ENCODE results near the gene PDE11A.
"Not testable (repeated sequence)": the region's sequence is repeated elsewhere in the genome, so short reads cannot be mapped to it uniquely, and the experiment has no call there.

Gene PDE11A

DNA sequence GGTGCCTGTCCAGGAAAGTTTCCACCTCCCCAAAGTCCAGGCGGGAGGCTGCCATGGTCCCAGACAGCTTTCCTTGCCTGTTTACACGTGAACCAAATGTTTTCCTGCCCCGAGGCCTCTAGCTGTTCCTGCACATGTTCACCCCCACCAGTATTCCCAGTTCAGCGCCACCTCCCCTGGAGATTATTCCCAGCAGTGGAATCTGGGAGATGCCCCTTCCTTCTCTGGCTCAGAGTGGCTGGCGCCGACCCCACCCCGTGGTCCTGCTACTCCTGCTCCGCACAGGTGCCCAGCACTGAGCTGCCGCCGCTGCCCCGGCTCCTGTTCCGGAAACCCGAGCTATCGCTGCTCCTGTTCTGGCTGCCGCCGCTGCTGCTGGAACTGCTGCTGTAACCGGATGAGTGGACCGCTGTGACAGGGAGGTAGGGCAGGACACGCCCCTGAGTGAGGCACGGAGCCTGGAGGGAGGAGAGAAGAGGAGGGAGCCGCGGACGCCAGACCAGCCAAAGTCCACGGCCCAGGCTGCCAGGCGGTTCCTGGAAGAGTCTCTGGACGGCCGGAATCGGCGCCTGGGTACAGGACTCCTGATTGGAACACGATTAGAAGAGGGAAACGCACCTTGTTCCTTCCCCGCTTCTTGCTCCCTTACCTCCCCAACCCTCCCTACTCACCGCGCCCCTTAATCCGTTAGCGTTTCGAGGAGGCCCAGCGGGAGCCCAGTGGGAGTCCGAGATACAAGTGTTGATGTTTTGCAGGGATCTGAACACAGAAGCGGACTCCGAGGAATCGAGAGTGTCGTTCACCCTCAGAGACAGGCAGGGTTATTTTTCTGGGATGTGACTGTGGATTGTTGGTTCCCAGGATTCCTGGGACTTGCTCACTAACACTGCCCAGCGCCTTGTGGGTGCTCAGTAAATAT is at the start of gene PDE11A:
Gene PDE11A (minus strand): TSS at position 395 of the 919 bp plus-strand sequence. CDS start 340 bp downstream, at position 55.
- DNase-seq (ENCODE audit: low read depth in 3 of 3), result no peak

DNA sequence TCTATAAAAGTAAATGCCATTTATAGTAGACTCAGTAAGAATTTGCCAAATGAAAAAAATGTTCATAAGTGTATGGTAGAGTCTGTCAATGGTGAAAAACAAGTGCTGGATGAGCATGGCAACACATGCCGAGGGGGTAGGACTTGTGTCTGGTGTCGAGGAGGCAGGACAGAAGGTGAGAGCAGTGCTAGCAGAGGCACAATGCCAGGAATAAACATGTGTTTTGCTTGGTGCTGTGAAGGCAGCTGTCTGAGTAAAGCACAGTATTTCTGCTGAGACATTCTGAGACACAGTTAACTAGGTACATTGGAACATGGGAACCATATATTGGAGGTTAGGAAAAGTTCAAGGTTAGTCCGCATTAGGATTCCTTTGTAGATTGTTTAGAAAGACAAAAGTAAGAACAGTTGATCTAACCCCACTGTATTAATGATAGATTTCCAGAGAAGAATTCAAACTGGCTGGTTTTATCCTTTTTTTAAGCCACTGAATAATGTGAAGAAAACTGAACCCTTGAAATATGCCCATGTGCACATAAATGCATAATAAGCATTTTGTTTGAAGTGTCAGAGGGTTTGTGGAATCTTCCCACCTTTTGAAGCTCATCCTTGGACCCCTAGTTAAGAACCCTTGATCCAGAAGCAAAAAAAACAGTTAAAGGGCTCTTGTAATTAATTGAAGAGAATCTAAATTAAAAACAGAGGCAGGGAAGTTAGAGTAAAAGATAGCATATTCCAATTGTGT is 46.8 kb upstream of the PDE11A start:
- DNase-seq (ENCODE audit: low read depth in 3 of 3), result no peak

DNA sequence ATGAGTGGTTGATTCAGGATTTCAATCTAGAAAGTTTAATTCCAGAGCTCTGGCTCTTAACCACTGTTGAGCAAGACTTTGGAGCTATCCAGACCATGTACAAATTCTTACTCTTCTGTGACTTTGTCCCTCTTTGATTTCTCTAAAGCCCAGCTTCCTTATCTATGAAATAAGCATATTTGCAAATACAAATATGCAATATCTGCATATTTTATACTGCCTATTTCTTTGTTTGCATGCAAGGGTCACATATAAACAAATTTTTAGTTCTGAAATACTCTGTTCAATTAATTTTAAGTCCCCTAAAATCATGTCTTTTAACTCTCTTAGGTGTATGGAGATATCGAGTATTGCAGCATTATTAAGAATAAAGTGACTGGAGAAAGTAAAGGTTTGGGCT is 45.1 kb upstream of the PDE11A start:
- no peak for DNase-seq (ENCODE audit: low read depth in 3 of 3)

DNA sequence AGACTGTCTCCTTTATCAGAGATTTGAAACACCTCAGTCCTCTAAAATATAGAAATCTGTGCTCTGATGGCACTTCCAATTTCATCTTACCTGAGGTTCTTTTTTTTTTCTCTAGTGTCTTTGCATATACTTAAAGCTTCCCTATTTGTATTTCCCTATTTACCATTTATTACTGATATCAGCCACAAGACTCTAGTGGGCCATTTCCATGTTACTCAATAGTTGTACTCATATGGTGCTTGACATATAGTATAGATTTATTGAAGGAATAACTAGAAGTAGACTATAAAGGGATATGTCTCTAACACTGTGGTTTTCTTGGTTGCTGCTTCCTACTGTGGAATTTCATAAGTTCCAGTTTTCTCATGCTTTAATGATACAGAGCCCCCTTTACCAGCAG is 42.7 kb upstream of the PDE11A start:
- no peak for DNase-seq (ENCODE audit: low read depth in 3 of 3)

DNA sequence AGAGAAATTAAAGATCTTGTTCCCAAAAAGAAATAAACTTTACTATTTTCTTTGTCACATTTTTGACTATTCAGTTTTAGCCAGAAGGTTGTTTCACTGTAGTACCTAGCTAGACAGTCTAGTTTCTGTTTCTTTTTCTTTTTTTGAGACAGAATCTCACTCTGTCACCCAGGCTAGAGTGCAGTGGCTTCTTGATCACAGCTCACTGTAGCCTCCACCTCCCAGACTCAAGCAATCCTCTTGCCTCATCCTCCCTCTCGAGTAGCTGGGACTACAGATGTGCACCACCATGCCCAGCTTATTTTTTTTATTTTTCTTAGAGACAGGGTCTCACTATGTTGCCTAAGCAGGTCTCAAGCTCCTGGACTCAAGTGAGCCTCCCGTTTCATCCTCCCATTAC is 41.9 kb upstream of the PDE11A start:
- no peak for DNase-seq (ENCODE audit: low read depth in 3 of 3)

DNA sequence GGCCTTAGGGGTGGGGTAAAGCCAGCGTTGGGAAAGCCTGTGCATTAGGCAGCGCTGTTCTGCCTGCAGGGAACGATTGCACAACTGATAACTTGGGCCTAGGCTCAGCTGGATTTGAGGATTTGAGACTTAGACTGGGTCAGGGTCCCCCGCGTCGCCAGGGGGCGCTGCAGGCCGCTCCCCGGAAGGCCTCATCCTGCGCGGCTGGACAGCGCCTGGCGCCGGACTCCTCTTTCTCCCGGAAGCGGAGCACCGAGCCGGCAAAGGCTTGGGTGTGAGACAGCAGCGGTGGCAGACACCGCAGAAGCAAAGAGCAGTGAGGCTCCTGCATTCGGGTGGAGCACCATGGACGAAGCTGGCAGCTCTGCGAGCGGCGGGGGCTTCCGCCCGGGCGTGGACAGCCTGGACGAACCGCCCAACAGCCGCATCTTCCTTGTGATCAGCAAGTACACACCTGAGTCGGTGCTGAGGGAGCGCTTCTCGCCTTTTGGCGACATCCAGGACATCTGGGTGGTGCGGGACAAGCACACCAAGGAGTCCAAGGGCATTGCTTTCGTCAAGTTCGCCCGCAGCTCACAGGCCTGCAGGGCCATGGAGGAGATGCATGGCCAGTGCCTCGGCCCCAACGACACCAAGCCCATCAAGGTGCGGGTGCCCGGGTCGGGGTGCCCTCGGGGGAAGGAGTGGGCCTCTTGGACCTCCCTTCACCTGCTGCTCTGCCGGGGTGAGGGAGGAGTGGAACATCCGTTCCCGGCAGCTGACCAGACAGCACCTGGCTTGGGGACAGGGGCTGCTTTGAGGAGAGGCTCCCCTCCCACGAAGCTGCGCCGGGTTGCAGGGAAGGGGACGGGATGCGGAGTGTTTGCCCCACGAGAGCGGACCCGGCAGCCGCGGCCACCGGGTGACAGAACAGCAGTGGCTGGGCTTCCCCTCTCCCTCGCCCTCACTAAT is 39.9 kb upstream of the PDE11A start, which contains the start of gene RBM45:
Gene RBM45 (plus strand): TSS at position 236 of the 951 bp plus-strand sequence. CDS start 110 bp downstream, at position 346.
- DNase-seq (ENCODE audit: low read depth in 3 of 3), result peak; percentile 63 to 77 (median 67)

DNA sequence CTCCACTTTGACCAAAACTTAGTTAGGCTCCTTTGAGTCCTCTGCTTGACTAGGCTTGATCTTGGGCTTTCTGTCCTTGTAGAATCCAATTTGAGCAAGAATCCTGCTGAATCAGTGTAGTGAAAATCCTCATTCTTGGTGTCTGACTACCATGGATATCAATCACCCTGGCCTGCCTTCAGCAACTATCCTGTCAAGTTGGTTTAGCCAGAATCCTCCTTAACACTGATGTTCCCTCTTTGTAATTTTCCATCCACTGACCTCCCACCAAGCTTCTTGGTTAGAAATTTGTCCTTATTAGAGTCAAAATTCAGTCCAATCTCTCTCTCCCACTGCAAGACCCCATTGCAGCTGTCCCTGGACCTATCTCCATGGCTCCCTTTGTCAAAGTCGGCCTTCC is 39.2 kb upstream of the PDE11A start:
- no peak for DNase-seq (ENCODE audit: low read depth in 3 of 3)

DNA sequence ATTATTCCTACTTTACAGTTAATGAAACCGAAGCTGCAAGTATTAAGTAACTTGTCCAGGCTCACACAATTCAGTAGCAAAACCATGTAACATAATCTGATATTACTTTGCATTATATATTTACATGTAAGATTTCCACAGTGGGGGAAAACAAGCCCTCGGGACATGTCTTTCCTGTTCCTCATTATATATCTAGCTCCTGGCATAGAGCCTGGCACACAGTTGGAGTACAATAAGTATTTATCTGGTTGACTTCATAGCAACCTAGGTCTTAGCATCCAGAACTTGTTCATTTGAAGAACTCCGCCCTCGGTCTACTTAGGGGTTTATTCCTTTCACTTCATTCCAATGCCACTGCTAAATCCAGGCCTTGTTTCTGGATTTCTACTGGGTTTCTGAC is 38.1 kb upstream of the PDE11A start:
- no peak for DNase-seq (ENCODE audit: low read depth in 3 of 3)

DNA sequence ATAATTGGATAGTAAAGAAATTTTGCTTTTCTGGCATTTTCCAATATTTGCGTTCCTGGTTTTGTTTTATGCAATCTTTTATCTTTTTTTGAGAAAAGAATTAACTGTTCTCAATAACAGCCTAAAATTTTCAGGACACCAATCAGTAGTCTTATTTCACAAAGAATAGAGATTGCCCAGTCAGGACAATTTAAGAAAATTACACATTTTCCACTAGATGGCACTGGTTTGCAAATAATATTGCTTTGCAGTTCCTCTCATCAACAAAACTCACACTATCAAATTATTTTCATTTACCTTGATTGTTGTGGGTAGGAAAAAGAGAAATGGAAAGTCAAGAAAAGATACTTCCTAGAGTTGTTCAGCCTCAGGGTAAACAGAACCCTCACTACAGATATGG is 37.2 kb upstream of the PDE11A start:
- DNase-seq (ENCODE audit: low read depth in 3 of 3), result no peak

DNA sequence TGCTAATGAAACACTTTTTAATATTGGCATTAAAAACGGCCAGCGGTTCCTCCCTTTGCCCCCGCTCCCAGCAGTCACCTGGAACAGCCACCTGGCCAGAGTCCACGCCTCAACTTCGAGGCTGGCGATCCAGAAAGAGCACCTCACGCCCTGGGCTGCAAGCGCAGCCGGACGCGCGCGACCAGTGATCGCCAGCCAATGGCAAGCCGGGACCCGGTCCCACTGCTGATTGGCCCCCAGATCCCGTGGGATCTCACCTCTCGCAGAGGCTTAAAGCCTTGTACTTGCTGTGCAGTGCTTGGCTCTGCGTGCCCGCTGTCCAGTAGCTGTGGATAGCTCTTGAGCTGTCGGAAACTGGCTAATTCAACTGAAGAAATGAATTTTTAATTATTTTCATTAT is 35.6 kb upstream of the PDE11A start:
- no peak for DNase-seq (ENCODE audit: low read depth in 3 of 3)

DNA sequence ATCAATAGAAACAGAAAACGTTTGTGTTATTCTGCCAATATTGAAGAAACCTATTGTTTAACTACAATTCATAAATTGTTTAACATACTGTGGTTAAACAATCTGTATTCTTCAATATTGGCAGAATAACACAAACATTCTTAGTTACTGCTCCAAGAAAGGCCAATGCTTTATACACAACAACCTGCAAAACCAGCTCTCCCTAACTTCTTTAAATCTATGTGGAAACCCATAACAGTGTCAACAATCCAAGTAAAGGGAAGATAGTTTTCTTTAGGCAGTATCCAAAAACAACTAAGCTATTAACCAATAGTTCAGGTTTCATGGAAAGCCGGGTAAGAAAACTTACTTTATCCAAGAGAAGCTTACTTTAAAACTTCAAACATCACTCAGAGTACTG is 33.5 kb upstream of the PDE11A start:
- no peak for DNase-seq (ENCODE audit: low read depth in 3 of 3)

DNA sequence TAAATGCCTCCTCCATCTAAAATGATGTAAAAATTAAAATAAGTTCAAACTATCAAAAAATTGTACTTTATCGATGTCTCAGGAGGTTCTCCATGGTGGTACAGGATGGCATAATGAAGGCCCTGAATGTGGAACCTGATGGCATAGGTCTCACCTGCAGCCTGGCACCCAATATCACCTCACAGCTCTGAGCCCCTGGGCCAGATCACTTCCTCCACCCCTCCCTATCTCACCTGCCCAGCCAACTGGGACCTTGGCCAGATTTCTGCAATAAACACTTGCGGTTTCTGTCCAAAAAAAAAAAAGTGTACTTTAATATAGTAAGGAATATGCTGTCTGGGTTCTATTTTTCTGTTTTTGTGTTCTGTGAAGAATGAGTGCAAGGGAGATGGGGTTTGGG is 33.0 kb upstream of the PDE11A start:
- DNase-seq (ENCODE audit: low read depth in 3 of 3), result no peak

DNA sequence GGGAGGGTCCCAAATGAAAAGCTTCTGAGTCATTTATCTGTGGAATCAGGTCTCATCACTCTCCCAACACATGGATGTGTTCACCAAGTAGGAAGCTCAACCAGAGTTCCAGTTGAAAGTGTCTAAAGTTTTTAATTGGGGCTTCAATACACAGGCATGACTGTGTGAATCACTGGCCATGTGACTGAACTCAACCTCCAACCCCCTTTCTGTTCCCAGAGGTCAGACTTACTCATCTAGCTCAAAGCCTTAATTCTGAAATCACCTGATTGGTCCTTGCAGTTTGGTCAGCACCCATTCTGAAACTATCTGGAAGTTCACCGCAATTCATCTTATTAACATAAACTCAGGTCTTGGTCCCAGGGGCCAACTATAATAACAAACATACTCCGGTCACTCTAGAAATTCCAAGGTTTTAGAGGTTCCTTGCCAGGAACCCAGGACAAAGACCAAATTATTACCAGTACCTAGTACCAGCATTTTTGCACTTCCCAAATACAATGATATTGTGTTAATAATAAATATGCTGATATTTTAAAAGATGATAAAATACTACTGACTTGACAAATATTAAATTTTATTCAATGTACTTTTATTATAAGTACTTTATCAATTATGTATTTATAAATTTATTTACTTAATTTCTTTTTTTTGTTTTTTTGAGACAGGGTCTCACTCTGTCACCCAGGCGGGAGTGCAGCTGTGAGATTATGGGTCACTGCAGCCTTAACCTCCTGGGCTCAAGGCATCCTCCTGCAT is 28.9 kb upstream of the PDE11A start:
- DNase-seq (ENCODE audit: low read depth in 3 of 3), result no peak

DNA sequence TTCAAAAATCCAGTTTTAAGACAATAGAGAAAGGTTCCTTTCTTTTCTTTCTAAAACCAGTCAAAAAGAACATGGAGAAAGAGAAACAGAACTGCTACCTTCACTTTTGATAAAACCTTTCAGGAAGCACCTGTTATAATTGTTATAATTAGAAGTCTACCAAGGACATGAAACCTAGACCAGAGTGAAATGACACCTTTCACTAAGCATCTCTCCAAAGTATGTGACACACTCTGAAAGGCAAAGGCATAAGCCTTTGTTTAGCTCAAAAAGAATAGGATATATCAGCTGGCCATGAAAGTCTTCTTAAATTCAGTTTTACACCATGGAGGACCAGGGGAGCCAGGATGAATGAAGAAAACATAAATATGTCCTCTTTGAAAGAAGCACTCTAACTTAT is 20.9 kb upstream of the PDE11A start:
- no peak for DNase-seq (ENCODE audit: low read depth in 3 of 3)

DNA sequence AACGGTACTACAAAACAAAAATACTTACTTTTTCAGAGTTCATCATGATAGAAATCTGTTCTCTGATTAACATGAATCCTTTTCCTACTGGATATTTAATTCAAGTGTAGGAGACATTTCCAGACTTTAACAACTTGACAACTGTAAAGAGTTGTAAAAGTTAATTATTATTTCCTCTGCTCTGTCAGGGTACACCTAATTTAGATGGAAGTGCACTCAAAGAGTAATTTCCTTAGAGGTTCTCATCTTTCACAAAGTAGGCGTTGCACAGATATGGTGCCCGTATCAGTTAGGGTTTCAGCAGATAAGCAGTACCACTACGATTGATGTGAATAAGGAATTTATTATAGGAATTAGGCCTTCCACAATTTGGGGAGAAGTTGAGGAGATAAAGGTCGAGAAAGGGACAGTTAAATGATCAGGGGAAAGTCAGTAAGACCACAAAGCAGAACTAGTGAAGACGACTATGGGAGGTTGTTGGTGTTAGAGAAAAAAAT is 16.2 kb upstream of the PDE11A start:
- no peak for DNase-seq (ENCODE audit: low read depth in 3 of 3)

DNA sequence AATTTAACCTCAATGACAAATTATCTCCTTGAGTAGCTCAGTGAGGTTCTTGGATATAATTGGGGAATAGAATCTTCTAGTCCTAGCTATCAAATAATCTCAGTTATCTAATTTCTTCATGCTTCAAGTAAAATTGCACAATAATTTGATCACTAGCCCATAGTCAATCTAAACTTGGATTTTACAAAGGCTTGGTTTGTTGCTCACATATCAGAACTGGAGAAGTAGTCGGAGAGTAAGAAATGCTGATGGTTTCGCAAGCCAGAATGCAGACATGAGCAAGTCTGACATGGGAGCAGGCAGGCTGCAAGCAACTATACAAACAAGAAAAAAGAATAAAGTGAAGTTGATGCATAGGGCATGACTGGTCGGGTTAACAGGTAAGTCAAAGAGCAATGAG is 11.7 kb upstream of the PDE11A start:
- DNase-seq (ENCODE audit: low read depth in 3 of 3), result no peak

DNA sequence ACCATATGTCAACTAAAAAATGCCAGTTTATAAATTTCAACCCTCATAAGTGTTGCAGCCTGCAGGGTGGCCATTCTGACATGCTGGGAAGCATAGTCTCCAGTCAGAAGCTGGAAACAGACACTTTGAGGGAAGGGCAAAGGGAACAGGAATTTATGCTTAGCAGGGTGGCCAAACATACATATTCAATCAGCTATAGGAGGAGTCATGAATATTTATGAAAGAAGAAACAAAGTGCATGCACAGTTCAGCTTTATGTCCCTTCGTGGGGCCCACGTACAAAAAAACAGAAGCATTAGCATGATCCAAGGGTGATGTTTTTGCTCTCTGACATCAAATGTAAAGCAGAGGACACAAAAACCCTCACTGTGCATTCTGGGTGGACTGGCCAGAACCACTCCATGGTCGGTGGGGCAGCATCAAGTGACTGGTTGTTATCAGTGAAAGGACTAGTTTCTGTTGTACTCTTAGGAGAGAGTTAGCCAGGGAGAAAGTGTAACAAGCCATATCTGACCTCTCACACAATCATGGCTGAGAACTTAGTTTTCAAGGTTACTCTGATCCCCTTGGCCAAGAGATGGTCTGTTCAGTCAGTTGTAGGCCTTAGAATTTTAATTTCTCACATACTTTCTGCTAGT is 9.9 kb upstream of the PDE11A start:
- DNase-seq (ENCODE audit: low read depth in 3 of 3), result no peak

DNA sequence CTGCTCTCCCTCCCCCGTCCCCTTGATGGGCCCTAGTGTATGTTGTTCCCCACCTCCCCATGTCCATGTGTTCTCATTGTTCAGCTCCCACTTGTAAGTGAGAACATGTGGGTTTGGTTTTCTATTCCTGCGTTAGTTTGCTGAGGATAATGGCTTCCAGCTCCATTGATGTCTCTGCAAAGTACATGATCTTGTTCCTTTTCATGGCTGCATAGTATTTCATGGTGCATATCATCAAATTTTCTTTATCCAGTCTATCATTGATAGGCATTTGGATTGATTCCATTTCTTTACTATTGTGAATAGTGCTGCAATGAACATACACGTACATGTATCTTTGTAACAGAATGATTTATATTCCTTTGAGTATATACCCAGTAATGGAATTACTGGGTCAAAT is 6.7 kb upstream of the PDE11A start:
- DNase-seq (ENCODE audit: low read depth in 3 of 3), result not testable (repeated sequence)

DNA sequence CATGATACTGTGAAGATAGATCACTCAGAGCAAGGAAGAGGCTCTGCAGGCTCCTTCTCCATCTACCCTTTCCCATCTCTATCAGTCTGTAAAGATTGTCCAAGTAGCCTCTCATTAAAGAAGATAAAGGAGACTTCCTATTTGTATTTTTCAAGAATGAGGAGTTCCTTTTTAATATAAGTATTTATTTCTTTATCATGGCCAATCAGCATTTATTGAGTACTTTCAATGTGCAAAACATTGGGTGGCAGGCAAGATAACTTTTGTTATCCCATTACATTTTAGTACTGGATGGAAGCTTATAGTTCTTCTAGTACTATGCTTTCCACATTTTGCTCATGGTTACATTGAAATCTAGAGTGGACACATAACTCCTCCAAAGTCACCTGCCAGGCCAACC is 3.6 kb upstream of the PDE11A start:
- DNase-seq (ENCODE audit: low read depth in 3 of 3), result no peak

DNA sequence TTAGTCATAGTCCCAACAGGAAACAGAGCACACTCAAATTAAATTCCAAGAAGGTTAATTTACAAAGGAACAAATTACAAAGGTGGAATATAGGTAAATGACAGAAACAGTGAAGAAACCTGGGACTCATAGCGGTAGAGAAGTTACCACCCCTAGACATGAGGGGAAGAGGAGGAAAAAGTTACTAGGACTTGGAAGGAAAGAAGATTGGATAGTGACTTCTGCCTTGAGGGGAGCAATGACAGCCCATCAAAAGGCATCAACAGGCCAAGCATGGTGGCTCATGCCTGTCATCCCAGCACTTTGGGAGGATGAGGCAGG is 2.4 kb upstream of the PDE11A start:
- DNase-seq (ENCODE audit: low read depth in 3 of 3), result no peak

All from stimulated activated CD4-positive, alpha-beta T cell treated with anti-CD3 and anti-CD28 coated beads, TNF-alpha, amount 100 ng/mL, for 4 hours (primary cell).